Measurements from ENCODE around the gene PTDSS2.

DNA sequence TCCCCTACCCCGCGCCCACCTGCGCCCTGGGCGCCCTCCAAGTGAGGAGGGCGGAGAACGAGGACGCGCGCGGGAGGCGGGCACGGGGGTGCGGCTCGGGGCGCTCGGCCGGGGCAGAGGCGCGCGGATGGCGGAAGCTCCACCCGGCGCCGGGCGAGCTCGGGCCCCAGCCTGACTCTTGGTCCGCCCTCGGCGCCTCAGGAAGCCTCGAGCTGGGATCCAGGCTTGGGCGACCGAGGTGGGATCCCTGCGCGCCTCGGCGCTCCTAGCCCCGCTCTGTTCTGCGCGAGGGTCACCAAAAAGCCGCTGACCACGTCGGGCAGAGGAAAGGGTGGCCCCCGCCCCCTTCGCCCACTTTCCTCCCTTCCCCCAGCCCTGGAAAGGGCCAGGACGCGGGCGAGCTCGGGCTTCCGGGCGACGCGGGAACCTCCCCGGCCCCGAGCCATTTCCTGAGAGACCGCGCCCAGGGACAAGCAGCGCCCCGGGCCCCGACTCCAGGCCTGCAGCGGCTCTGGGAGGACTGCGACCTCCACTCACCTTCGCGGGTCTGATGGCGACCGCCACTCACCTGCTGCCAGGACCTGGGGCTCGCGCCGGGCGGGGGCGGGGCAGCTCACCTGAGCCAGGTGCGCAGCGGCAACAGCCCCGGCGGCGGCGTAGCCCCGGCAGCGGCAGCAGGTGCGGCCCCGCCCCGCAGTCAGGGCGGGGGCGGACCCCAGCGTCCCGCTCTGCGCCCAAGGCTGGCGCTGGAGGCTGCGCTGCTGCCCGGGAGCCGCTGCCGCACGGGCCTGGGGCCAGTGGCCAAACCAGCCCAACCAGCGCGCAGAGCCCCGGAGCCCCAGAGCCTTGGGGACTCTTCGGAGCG lies 33.1 kb upstream of the PTDSS2 start:
- TF ChIP-seq CTCF (IDR thresholded peaks at IDR 0.05; ENCODE audit: low read depth, low read length, poor library complexity, severe bottlenecking) (no peak), EZH2phosphoT487 (IDR thresholded peaks at IDR 0.05; ENCODE audit: borderline replicate concordance, low read length) (no peak)

All from DOHH2 (cell line).